GM12865 (cell line): ENCODE measurements around the gene MAGEA12.
"Not testable (repeated sequence)": the region's sequence is repeated elsewhere in the genome, so short reads cannot be mapped to it uniquely, and the experiment has no call there.

Source experiments
- DNase-seq: peaks from one replicate; pipeline ENCODE4 v3.0.0; 2010; ENCODE audit warnings: low read depth
- H3K4me3 ChIP-seq: 2 replicates; pipeline ENCODE4 v1.5.1; 2011; ENCODE audit warnings: mild to moderate bottlenecking, low read depth, low read length, control low read depth
- CTCF ChIP-seq: IDR thresholded peaks from 2 replicates; pipeline ENCODE4 v1.5.1; 2011; ENCODE audit warnings: low read length, control low read depth, low read depth, inconsistent platforms; ENCODE audit not compliant: insufficient read depth; ENCODE audit errors: missing control alignments

Gene MAGEA12

GRCh38 chrX:152735101-152735500 lies 1.5 kb downstream of the MAGEA12 start:
- no peak for TF ChIP-seq CTCF
- H3K4me3 ChIP-seq = no peak overlapping the region
- DNase-seq = no peak

GRCh38 chrX:152735860-152736511 lies 2.4 kb downstream of the MAGEA12 start:
- TF ChIP-seq CTCF = no peak
- H3K4me3 ChIP-seq = no peak overlapping the region
- DNase-seq = no peak

GRCh38 chrX:152736528-152736927 lies 3.0 kb downstream of the MAGEA12 start:
- not testable (repeated sequence) for DNase-seq, H3K4me3 ChIP-seq

- no peak overlapping the region for H3K4me3 ChIP-seq
- DNase-seq = no peak
- no peak for TF ChIP-seq CTCF
These were observed 5.0 kb downstream of the MAGEA12 start for GRCh38 chrX:152738560-152738959.

DNA sequence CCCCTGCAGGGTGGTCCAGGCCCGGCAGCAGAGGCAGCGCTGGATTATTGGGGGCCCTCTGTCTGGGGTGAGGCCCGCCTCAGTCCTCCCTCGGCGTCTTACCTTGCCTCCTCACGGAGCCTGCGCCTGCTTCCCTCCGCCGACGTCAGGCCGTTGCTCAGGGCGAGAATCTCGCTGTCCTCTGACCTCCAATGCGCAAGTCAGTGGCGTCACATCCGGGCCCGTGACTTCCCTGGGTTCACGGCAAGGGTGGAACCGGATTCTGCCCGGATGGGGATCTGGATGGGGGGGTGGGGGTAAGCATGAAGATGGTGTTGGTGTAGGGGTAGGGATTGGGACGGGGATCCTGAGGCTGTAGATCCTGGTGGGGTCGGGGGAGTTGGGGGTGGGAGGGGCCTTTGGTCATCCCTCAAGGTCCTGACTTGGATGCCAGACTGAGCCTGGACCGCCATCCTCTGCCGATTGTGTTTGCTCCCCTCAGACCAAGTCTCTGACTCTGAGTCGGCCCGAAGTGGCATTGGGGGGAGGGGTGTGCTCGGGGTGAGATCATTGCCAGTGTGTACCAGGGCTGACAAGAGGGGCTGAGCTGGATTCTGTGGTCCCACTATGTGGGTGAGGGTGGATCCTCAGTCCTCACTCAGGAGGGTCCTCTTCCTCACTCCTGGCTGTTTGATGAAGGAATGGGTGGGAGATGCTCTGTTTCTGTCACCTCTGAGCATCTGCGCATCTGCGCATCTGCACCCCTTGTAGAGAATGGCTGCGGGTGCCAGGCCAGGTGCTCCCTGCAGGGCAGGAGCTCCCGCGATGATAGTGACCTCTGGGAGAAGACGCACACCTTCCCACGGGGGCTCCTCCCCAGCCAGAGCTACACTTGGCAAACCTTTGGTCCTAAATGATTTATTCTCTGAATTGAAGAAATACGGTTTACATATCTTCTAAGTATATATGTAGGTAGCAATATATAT lies 20.4 kb downstream of the MAGEA12 start, which contains the start of gene MAGEA2:
TSS of gene MAGEA2 (minus strand) at position 157 of the 965 bp plus-strand sequence. CDS start 2,479 bp downstream, outside the sequence.
- DNase-seq, H3K4me3 ChIP-seq: not testable (repeated sequence)

GRCh38 chrX:152754871-152755270 lies 21.3 kb downstream of the MAGEA12 start:
- not testable (repeated sequence) for H3K4me3 ChIP-seq, DNase-seq

- not testable (repeated sequence) for DNase-seq, H3K4me3 ChIP-seq
These were observed 25.4 kb downstream of the MAGEA12 start, which contains the start of gene CSAG3 for GRCh38 chrX:152758918-152759317. Gene CSAG3 (plus strand): TSS chrX:152759218.

DNA sequence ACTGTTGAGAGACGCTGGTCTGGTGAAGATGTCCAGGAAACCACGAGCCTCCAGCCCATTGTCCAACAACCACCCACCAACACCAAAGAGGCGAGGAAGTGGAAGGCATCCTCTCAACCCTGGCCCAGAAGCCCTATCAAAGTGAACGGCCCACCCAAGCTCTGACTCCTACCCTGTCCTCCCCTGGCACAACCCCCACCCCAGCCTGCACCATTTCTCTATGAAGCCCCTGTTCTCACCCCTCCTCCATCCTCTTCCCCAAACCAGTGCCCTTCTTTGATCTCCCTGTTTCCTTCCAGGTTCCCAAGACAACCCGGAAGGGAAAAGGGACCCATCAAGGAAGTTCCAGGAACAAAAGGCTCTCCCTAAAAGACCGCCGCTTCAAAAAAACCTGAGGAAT lies 26.0 kb downstream of the MAGEA12 start:
- not testable (repeated sequence) for H3K4me3 ChIP-seq, DNase-seq

- DNase-seq, H3K4me3 ChIP-seq: not testable (repeated sequence)
These were observed 28.0 kb downstream of the MAGEA12 start for GRCh38 chrX:152761582-152761981.

DNA sequence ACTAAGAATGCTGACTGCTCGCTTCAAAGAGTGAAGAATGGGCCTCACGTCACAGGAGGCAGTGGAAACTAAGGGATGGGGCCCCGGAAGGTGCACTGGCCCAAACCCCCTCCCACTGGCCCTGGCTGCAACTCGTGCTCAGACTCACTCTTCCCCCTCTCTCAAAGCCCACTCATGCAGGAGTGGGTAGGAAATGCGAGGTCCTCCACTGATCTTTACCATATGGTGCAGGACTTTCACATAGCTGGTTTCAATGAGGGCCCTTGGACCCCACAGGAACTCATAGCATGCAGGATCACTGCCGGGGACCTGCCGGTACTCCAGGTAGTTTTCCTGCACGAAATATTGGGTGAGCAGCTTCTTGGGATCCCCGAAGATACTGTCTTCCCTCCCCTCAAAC lies 33.0 kb downstream of the MAGEA12 start:
- H3K4me3 ChIP-seq, DNase-seq: not testable (repeated sequence)

DNA sequence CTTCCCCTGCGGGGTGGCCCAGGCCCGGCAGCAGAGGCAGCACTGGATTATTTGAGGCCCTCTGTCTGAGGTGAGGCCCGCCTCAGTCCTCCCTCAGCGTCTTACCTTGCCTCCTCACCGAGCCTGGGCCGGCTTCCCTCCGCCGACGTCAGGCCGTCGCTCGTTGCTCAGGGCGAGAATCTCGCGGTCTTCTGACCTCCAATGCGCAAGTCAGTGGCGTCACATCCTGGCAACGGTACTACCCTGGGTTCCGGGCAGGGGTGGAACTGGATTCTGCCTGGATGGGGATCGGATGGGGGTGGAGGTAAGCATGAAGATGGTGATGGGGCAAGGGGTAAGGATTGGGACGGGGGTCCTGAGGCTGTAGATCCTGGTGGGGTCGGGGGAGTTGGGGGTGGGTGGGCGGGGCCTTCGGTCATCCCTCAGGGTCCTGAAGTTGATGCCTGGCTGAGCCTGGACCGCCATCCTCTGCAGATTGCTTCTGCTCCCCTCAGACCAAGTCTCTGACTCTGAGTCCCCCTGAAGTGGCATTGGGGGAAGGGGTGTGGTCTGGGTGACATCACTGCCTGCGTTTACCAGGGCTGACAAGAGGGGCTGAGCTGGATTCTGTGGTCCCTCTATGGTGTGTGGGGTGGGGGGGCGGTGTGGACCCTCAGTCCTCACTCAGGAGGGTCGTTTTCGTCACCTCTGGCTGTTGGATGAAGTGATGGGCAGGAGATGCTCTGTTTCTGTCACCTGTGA lies 36.2 kb downstream of the MAGEA12 start, which contains the start of gene MAGEA6:
TSS of gene MAGEA6 (minus strand) at position 141 of the 741 bp plus-strand sequence. CDS start 2,039 bp downstream, outside the sequence.
- H3K4me3 ChIP-seq, DNase-seq: not testable (repeated sequence)

- not testable (repeated sequence) for DNase-seq, H3K4me3 ChIP-seq
These were observed 53.5 kb downstream of the MAGEA12 start for GRCh38 chrX:152787062-152787461.
